ENCODE data around the gene KRT5. TPM values are rescaled to one million over a fixed set of nuclear protein-coding genes. Genes with fewer than 3 reads are reported as not detected.

KRT5 gene
- polyA plus RNA-seq, 3 donors: 0.04 TPM; not detected in 2

GRCh38 chr12:52558781-52559445 is 38.7 kb upstream of the KRT5 start:
- no peak for DNase-seq
- Histone ChIP-seq H3K4me2 (replicated peaks; ENCODE audit: extremely low read depth, low read length, poor library complexity, severe bottlenecking) (no peak overlapping the region), H4K20me1 (ENCODE audit: insufficient read depth, low read length) (no peaks in the 10 kb centered on the region), H3K9me3 (replicated peaks in 1 of 2; ENCODE audit: control insufficient read depth in 1 of 2, insufficient read depth in 1 of 2, low read length in 2 of 2) (no peaks in the 10 kb centered on the region), H3K27ac (ENCODE audit: low read depth in 1 of 2, low read length in 2 of 2) (no peak overlapping the region), H3K36me3 (replicated peaks in 1 of 2; ENCODE audit: control insufficient read depth in 1 of 2, insufficient read depth in 2 of 2, low read length in 2 of 2) (no peaks in the 10 kb centered on the region), H3K79me2 (ENCODE audit: insufficient read depth, low read length) (no peaks in the 10 kb centered on the region), H3K4me1 (ENCODE audit: control insufficient read depth in 1 of 2, insufficient read depth in 2 of 2, low read length in 2 of 2) (no peaks in the 10 kb centered on the region), H3K9ac (ENCODE audit: insufficient read depth, low read length, poor library complexity, severe bottlenecking) (no peak overlapping the region), H2AFZ (ENCODE audit: insufficient read depth, low read depth, low read length, poor library complexity, severe bottlenecking) (no peak overlapping the region), H3K4me3 (replicated peaks in 1 of 3; ENCODE audit: low read depth in 2 of 3, low read length in 3 of 3) (no peak overlapping the region), H3K27me3 (ENCODE audit: control insufficient read depth in 2 of 2, insufficient read depth in 2 of 2, low read length in 2 of 2) (no peaks in the 10 kb centered on the region)
- H3K27me3 Mint-ChIP-seq (ENCODE audit: low read depth in 3 of 3): peaks cover 0 to 19% (median 17%) of the 10 kb centered on the region in 3 donors
- TF ChIP-seq CTCF (IDR thresholded peaks at IDR 0.05): no peak
- H3K9me3 Mint-ChIP-seq: peaks cover 0 to 2% (median 0%) of the 10 kb centered on the region in 7 donors
- H3K27ac Mint-ChIP-seq: no peak overlapping the region
- intact Hi-C loops (cut with micrococcal nuclease): no loop called here
- H3K36me3 Mint-ChIP-seq: no peaks in the 10 kb centered on the region
- no peaks in the 10 kb centered on the region for H3K4me1 Mint-ChIP-seq
- WGBS (ENCODE audit: insufficient coverage): 79% methylated on average over 6 of the region's 8 CpGs
- H3K4me3 Mint-ChIP-seq: no peak overlapping the region

GRCh38 chr12:52557476-52557875 is 37.3 kb upstream of the KRT5 start:
- no peak overlapping the region for H3K27ac ChIP-seq (ENCODE audit: low read depth in 1 of 2, low read length in 2 of 2)
- H3K9me3 ChIP-seq (replicated peaks in 1 of 2; ENCODE audit: control insufficient read depth in 1 of 2, insufficient read depth in 1 of 2, low read length in 2 of 2): no peaks in the 10 kb centered on the region
- Mint-ChIP-seq H3K9me3 (peaks cover 0 to 3% (median 0%) of the 10 kb centered on the region in 7 donors), H3K36me3 (no peaks in the 10 kb centered on the region), H3K27me3 (ENCODE audit: low read depth in 3 of 3) (peaks cover 2 to 21% (median 17%) of the 10 kb centered on the region in 3 donors), H3K4me1 (no peaks in the 10 kb centered on the region), H3K27ac (no peak overlapping the region), H3K4me3 (no peak overlapping the region)
- intact Hi-C loops (cut with micrococcal nuclease): no loop called here
- no peak overlapping the region for H3K4me3 ChIP-seq (replicated peaks in 1 of 3; ENCODE audit: low read depth in 2 of 3, low read length in 3 of 3)
- no CpG with 5 or more reads among the region's 2 CpGs for WGBS (ENCODE audit: insufficient coverage)
- no peak overlapping the region for H3K4me2 ChIP-seq (replicated peaks; ENCODE audit: extremely low read depth, low read length, poor library complexity, severe bottlenecking)
- no peaks in the 10 kb centered on the region for H4K20me1 ChIP-seq (ENCODE audit: insufficient read depth, low read length)
- no peak overlapping the region for H3K9ac ChIP-seq (ENCODE audit: insufficient read depth, low read length, poor library complexity, severe bottlenecking)
- no peaks in the 10 kb centered on the region for H3K79me2 ChIP-seq (ENCODE audit: insufficient read depth, low read length)
- no peaks in the 10 kb centered on the region for H3K36me3 ChIP-seq (replicated peaks in 1 of 2; ENCODE audit: control insufficient read depth in 1 of 2, insufficient read depth in 2 of 2, low read length in 2 of 2)
- no peaks in the 10 kb centered on the region for H3K4me1 ChIP-seq (ENCODE audit: control insufficient read depth in 1 of 2, insufficient read depth in 2 of 2, low read length in 2 of 2)
- no peak overlapping the region for H2AFZ ChIP-seq (ENCODE audit: insufficient read depth, low read depth, low read length, poor library complexity, severe bottlenecking)
- no peaks in the 10 kb centered on the region for H3K27me3 ChIP-seq (ENCODE audit: control insufficient read depth in 2 of 2, insufficient read depth in 2 of 2, low read length in 2 of 2)
- no peak for DNase-seq
- TF ChIP-seq CTCF (IDR thresholded peaks at IDR 0.05): no peak

Data from CD14-positive monocyte (primary cell).